Measurements from ENCODE around the gene TMEM181.

GRCh38 chr6:158519300-158519699, 40.6 kb upstream of the TMEM181 start:
- TF ChIP-seq EHMT2 (IDR thresholded peaks at IDR 0.05; ENCODE audit: low read depth) = no peak
- no peak for TF ChIP-seq CTCF (IDR thresholded peaks at IDR 0.05)
- TF ChIP-seq USF2 (IDR thresholded peaks at IDR 0.05) = no peak
- TF ChIP-seq SMC3 (IDR thresholded peaks at IDR 0.05) = no peak
- no peak for TF ChIP-seq POLR2A (IDR thresholded peaks at IDR 0.05; ENCODE audit: low read length)
- TF ChIP-seq EP300 (IDR thresholded peaks at IDR 0.05) = no peak
- TF ChIP-seq MAX (IDR thresholded peaks at IDR 0.05) = no peak
- TF ChIP-seq HOXB5 (CRISPR knock-in tag; IDR thresholded peaks at IDR 0.05) = no peak
- TF ChIP-seq RAD21 (conservative IDR thresholded peaks at IDR 0.05 in 1 of 2, IDR thresholded peaks at IDR 0.05 in 1 of 2) = no peak
- TF ChIP-seq CHD4 (IDR thresholded peaks at IDR 0.05; ENCODE audit: borderline replicate concordance) = no peak
